Amniotic stem cell (primary cell): Measurements from ENCODE around the gene ENKD1.

Experiments
- DNase-seq: peaks from one replicate; lab custom pipeline; 2025; lab: John Stamatoyannopoulos, UW

ENKD1 gene

GRCh38 chr16:67648764-67649407 is 17.7 kb downstream of the ENKD1 start:
- no peak for DNase-seq

GRCh38 chr16:67648088-67648763 is 18.3 kb downstream of the ENKD1 start:
- DNase-seq, result no peak

GRCh38 chr16:67647681-67648080 is 18.9 kb downstream of the ENKD1 start:
- DNase-seq, result no peak

- no peak for DNase-seq
Measured at GRCh38 chr16:67647111-67647651, 19.4 kb downstream of the ENKD1 start.

GRCh38 chr16:67645397-67646121 is 21.0 kb downstream of the ENKD1 start:
- no peak for DNase-seq

GRCh38 chr16:67644038-67644437 is 22.5 kb downstream of the ENKD1 start:
- no peak for DNase-seq

GRCh38 chr16:67641779-67642708 is 24.5 kb downstream of the ENKD1 start:
- DNase-seq, result no peak

GRCh38 chr16:67637625-67638024 is 28.9 kb downstream of the ENKD1 start:
- no peak for DNase-seq

- DNase-seq, result no peak
Measured at GRCh38 chr16:67636713-67637112, 29.8 kb downstream of the ENKD1 start.

- no peak for DNase-seq
Measured at GRCh38 chr16:67632415-67633172, 34.0 kb downstream of the ENKD1 start.

- no peak for DNase-seq
Measured at GRCh38 chr16:67628216-67628615, 38.3 kb downstream of the ENKD1 start.

GRCh38 chr16:67613808-67614207 is 52.7 kb downstream of the ENKD1 start:
- no peak for DNase-seq
